HG03575 (cell line): ENCODE results near the gene SMAD7.
"Not testable (repeated sequence)": the region's sequence is repeated elsewhere in the genome, so short reads cannot be mapped to it uniquely, and the experiment has no call there.

Experiments used
- ATAC-seq: cut with Tn5 transposase; IDR thresholded peaks from one replicate; pipeline ENCODE4 v1.9.1; 2021; ENCODE audit not compliant: unreplicated experiment, insufficient number of reproducible peaks, low FRiP score; ENCODE audit errors: extremely low read depth

SMAD7 gene

DNA sequence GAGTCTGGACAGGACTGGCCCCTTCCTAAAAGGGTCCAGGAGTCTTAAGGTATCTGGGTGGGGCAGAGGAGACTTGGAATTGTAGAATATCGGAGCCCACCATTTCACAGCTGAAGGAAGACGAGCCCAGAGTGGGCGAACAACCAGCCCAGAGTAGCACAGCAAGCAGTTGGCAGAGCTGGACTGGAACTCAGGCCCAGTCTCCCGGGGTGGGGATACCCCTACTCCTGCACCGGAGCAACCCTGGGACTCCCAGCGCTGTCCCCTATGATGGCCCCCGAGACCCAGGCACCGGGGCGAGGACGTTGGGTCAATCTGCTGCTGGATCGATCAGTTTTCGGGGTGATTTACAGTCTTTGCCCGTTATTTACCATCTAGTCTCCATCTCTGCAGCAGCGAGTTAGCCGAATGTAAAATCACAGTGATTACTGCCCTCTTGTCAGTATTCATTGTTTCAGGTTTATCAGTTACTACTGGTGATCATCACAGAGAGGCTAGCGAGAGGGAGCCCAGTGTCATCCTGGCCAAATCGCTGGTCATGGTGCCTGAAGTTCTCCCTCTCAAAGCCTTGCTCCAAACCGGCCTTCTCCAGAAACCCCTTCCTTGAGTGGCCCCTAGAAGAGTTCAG, 75.3 kb downstream of the SMAD7 start:
- ATAC-seq, result no peak

DNA sequence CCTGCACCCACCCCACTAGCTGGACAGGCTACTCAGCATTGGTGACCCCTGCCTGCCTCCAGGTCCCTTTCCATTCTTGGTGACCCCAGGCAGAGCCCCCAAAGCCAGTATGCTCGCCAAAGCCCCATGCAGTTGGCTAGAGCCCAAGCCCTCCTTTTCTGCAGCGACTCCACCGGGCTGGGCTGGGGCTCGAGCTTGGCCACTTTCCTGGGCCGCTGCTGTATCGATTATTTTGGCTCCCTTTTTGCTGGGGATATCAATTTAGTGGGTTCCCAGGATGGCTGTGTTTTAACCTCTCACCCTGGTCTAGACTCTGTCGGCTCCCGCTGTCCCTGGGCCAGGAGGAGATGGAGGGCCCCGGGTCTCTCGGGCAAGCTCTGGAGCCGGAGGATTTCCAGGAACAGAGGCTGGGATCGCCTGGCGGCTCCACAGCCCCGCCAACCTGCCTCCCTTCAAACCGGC, 76.0 kb downstream of the SMAD7 start:
- ATAC-seq, result no peak

DNA sequence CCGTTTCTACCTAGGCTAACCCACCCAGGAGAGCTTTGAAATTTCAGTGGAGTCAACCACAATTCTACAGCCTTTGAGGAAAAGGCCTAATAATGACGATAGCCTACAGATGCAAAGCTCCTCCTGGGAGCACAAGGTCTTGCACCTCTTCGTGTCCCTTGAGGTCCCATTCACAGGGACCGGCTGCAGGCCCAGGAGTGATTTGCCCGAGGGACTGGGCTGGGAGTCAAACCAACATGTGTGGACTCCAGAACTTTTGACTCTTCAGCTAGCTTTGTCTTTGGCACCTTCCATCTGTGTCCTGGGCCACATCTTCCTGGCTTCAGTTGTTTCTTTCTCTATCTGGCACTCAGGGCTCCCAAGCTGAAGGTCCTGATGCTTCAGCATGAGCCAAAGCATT, 76.5 kb downstream of the SMAD7 start:
- ATAC-seq, result no peak

DNA sequence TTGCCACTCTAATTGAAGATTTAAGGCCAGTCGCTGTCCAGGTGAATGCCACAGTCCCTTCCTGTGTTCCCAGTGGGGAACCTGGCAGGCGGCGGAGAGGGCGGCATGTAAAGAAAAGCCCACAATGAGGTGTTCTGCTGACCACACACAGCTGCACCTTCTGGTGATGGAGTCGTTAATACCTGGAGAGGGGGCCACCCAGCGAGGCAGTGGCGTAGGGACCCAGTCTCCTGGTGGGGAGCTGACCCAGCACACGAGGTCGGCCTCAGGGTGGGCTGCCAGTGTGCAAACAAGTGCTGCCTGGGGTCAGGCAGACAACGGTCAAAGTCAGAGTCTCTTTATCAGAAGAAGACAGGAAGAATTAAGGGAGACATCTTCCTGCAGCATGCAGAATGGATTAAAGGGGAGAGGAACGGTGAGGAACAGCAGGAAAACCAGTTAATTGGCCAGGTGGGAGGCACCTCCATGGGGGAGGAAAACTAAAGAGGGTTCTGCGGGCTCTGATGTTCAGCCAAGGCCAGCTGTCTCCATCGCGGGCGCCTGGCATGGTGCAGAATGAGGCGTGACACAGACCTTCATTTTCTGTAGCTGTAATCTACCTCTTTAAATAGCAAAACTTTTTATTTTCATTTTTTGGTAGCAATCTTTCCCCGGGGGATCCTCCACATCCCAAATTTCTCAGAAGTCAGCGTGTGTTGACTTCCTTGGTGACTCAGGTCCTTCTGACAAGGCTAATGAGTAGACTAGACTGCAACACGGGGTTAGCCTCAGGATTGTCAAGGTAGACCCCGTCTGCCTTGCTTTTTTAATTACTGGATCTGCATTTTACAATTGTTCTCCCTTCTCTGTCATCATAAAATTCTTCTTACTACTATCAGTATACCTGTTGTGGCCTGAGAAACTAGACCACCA, 78.3 kb downstream of the SMAD7 start:
- ATAC-seq, result no peak

DNA sequence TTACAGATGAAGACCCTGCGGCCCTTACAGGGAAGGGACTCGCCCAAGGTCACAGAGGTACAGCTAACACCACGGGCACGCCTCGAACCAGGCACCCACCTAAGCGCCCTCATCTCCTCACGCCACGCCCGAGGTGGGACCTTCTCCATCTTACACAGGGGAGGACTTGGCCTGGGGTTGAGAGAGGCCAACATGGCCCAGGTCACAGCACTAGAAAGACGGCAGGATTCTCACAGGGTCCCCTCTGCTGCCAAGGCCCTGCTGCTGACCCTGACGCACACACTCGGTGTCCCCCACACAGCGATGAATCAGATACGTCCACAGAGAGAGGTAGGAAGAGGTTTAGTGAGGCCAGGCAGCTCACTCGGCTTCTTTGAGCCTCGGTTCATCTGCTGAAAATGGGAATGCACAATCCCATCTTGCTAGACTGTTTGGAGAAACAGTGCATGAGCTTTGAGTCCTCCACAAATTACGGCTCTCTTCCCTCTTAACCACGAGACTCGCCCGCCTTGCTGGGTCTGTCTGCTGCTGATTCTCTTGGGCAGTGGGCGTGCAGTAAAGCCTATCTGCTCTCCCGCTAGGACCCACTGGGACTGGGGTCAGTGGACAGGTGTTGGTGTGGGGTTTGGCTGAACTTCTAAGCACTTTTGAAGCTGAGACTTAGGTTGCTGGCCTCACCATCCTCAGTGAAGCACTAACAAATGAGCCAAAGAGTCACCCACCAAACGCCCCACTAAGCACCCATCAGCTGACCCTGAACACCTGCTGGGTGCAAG, 79.2 kb downstream of the SMAD7 start:
- ATAC-seq, result no peak

DNA sequence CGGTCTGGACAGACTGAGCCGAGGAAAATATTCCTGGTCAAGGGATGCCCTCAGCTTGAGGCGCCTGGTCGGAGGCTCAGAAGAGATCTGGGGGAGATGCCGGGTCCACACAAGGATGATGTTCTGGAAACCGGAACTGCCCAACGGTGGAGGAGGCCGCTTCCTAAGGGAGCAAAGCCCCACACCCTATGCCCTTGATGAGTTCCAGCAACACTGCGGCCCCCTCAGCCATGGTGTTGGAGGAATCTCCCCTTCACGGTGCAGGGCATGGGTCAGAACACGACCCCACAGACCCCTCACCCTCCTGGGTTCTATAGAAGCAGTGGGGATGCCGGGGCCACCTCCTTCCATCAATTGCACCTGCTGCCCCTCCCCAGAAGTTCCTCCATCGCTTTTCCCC, 79.8 kb downstream of the SMAD7 start:
- ATAC-seq, result not testable (repeated sequence)
